Brain microvascular endothelial cell (primary cell): ENCODE data around the gene ZNF619.

Experiments
- DNase-seq: peaks from one replicate; pipeline ENCODE4 v3.0.0-alpha.2; 2020
- H3K27ac ChIP-seq: fragments of 250-450 bp; sonication (Bioruptor Pico); 2 replicates; pipeline ENCODE4 v1.5.1; 2020; ENCODE audit warnings: mild to moderate bottlenecking, moderate library complexity
- H3K27me3 ChIP-seq: fragments of 250-450 bp; sonication (Bioruptor Pico); replicated peaks from 2 replicates; pipeline ENCODE4 v1.5.1; 2020; ENCODE audit warnings: mild to moderate bottlenecking
- H3K36me3 ChIP-seq: fragments of 250-450 bp; sonication (Bioruptor Pico); replicated peaks from 2 replicates; pipeline ENCODE4 v1.5.1; 2020; ENCODE audit warnings: mild to moderate bottlenecking
- H3K4me3 ChIP-seq: 2 replicates; pipeline ENCODE4 v1.5.1; 2011; ENCODE audit warnings: low read depth, mild to moderate bottlenecking, control low read depth, low read length, moderate library complexity
- in situ Hi-C: cut with HindIII; loops from 2 replicates; pipeline ENCODE4 v1.10.0; 2017; ENCODE audit warnings: low sequenced_read_pairs, low pct_ligation_motif_present
- TF ChIP-seq, protein P1 (sequence below): IDR thresholded peaks from 2 replicates; pipeline ENCODE4 v1.5.1; 2011; ENCODE audit warnings: low read depth, mild to moderate bottlenecking, moderate library complexity, low read length, control low read depth, inconsistent platforms; ENCODE audit errors: missing control alignments

Gene ZNF619

GRCh38 chr3:40477666-40478065 is 744 bp downstream of the ZNF619 start:
- Histone ChIP-seq H3K36me3 (peaks cover 2% of the 10 kb centered on the region), H3K27ac (no peak overlapping the region), H3K4me3 (peak overlapping the region; percentile 89), H3K27me3 (no peaks in the 10 kb centered on the region)
- TF ChIP-seq, protein P1, sequence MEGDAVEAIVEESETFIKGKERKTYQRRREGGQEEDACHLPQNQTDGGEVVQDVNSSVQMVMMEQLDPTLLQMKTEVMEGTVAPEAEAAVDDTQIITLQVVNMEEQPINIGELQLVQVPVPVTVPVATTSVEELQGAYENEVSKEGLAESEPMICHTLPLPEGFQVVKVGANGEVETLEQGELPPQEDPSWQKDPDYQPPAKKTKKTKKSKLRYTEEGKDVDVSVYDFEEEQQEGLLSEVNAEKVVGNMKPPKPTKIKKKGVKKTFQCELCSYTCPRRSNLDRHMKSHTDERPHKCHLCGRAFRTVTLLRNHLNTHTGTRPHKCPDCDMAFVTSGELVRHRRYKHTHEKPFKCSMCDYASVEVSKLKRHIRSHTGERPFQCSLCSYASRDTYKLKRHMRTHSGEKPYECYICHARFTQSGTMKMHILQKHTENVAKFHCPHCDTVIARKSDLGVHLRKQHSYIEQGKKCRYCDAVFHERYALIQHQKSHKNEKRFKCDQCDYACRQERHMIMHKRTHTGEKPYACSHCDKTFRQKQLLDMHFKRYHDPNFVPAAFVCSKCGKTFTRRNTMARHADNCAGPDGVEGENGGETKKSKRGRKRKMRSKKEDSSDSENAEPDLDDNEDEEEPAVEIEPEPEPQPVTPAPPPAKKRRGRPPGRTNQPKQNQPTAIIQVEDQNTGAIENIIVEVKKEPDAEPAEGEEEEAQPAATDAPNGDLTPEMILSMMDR, result no peak
- no peak for DNase-seq
- in situ Hi-C loops, result no loop called here

DNA sequence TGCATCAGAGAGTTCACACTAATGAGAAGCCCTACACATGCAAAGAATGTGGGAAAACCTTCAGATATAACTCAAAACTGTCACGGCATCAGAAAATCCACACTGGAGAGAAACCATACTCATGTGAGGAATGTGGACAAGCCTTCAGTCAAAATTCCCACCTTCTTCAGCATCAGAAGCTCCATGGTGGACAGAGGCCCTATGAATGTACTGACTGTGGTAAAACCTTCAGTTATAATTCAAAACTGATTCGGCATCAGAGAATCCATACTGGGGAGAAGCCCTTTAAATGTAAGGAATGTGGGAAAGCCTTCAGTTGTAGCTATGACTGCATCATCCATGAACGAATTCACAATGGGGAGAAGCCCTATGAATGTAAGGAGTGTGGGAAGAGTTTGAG is 10.2 kb downstream of the ZNF619 start:
- in situ Hi-C loops, result no loop called here
- peaks cover 14% of the 10 kb centered on the region for H3K36me3 ChIP-seq
- H3K27me3 ChIP-seq, result no peaks in the 10 kb centered on the region
- no peak overlapping the region for H3K4me3 ChIP-seq
- no peak overlapping the region for H3K27ac ChIP-seq
- DNase-seq, result no peak
- TF ChIP-seq, protein P1, result no peak

DNA sequence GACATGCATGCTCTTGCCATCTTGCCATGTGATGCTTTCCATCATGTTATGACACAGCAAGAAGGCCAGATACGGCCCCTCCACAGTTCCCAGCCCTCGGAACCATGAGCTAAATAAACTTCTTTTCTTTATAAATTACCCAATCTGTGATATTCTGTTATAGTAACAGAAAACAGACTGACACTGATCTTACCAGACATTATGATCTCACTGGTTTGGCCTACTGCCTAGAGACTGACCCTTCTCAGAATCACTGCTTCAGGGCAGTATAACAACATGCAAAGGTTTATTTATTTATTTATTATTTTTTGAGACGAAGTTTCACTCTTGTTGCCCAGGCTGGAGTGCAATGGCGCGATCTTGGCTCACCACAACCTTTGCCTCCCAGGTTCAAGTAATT is 14.0 kb downstream of the ZNF619 start:
- H3K4me3 ChIP-seq, result no peak overlapping the region
- DNase-seq, result peak; percentile 50
- TF ChIP-seq, protein P1, result no peak
- H3K27me3 ChIP-seq, result no peaks in the 10 kb centered on the region
- in situ Hi-C loops, result no loop called here
- peaks cover 11% of the 10 kb centered on the region for H3K36me3 ChIP-seq
- H3K27ac ChIP-seq, result no peak overlapping the region

DNA sequence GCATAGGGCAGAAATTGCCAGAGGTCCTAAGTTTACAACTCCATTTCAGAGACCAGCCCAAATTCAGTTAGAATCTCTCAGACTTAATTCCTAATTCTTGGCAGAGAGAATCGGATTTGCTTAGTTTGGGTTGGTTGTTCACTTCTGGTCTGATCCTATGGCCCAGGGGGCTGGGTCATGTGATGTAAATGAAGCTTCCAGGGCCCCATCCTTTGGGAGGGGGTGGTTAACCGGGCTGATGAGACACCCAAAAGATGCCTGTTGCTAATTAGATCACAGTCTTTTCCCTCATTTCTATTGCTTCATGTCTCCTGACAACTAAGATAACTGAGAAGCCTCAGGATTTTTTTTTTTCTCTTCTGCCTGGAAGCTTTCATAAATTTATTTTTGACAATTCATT is 17.8 kb downstream of the ZNF619 start:
- no peak for DNase-seq
- TF ChIP-seq, protein P1, result no peak
- in situ Hi-C loops, result no loop called here
- Histone ChIP-seq H3K4me3 (no peak overlapping the region), H3K27ac (no peak overlapping the region), H3K36me3 (no peaks in the 10 kb centered on the region), H3K27me3 (no peaks in the 10 kb centered on the region)

- Histone ChIP-seq H3K36me3 (no peaks in the 10 kb centered on the region), H3K27ac (no peak overlapping the region), H3K27me3 (no peaks in the 10 kb centered on the region), H3K4me3 (no peak overlapping the region)
- in situ Hi-C loops, result no loop called here
- DNase-seq, result no peak
- TF ChIP-seq, protein P1, result no peak
Observed at GRCh38 chr3:40497288-40497687, 20.4 kb downstream of the ZNF619 start.

- H3K27me3 ChIP-seq, result no peaks in the 10 kb centered on the region
- TF ChIP-seq, protein P1, result no peak
- in situ Hi-C loops, result no loop called here
Observed at GRCh38 chr3:40499952-40500351, 23.0 kb downstream of the ZNF619 start.

More at GRCh38 chr3:40499952-40500351, 23.0 kb downstream of the ZNF619 start:
- DNase-seq, result no peak
- H3K36me3 ChIP-seq, result no peaks in the 10 kb centered on the region
- no peak overlapping the region for H3K4me3 ChIP-seq
- no peak overlapping the region for H3K27ac ChIP-seq
